ENCODE measurements around the gene EMSY. TPM values are rescaled to one million over a fixed set of nuclear protein-coding genes. Genes with fewer than 3 reads are reported as not detected.
A peak's percentile ranks its signal among the peaks of the same experiment; 100 is the strongest.

EMSY gene
- total RNA-seq, 4 donors from 2014 or later, result 35.7 to 79.6 (median 43.8) TPM

GRCh38 chr11:76436020-76436419 is 8.8 kb upstream of the EMSY start:
- Histone ChIP-seq H3K27me3 (no peaks in the 10 kb centered on the region), H3K9me3 (no peaks in the 10 kb centered on the region), H3K36me3 (no peaks in the 10 kb centered on the region), H3K4me1 (no peaks in the 10 kb centered on the region), H3K27ac (no peak overlapping the region), H3K4me3 (no peak overlapping the region)
- intact Hi-C loops (cut with DNase I; ENCODE audit: low total_unique reads) (no loop called here), in situ Hi-C loops (cut with MboI; ENCODE audit: low pct_ligation_motif_present in 1 of 4, low pct_unique_long_range_greater_than_20kb in 1 of 4, low sequenced_read_pairs in 3 of 4) (no loop called here)
- DNase-seq, result no peak
- TF ChIP-seq POLR2A (IDR thresholded peaks at IDR 0.05) (no peak), POLR2AphosphoS5 (IDR thresholded peaks at IDR 0.05) (no peak), CTCF (IDR thresholded peaks at IDR 0.05) (no peak), EP300 (IDR thresholded peaks at IDR 0.05; ENCODE audit: low read depth) (no peak)
- WGBS, 2 donors (ENCODE audit: low coverage in 1 of 2), result 74 to 75% methylated on average over 1 of the region's 1 CpG

GRCh38 chr11:76443268-76443980 is 1.4 kb upstream of the EMSY start:
- H3K36me3 ChIP-seq, result peaks cover 0 to 10% (median 0%) of the 10 kb centered on the region in 4 donors
- intact Hi-C loops (cut with DNase I; ENCODE audit: low total_unique reads), result loop anchor here (10.0 kb wide), 1 partner anchor 1059 kb away; no protein-coding TSS in a partner anchor
- no peak for DNase-seq

GRCh38 chr11:76444065-76444383 is 794 bp upstream of the EMSY start:
- Histone ChIP-seq H3K4me3 (peak overlapping the region; percentile 39 to 99 (median 94)), H3K36me3 (peaks cover 0 to 14% (median 0%) of the 10 kb centered on the region in 4 donors), H3K9me3 (no peaks in the 10 kb centered on the region), H3K27ac (peak overlapping the region; percentile 93 to 97 (median 94)), H3K27me3 (no peaks in the 10 kb centered on the region), H3K4me1 (peaks cover 6 to 26% (median 17%) of the 10 kb centered on the region in 4 donors)
- WGBS, 2 donors (ENCODE audit: low coverage in 1 of 2), result 0% methylated on average over 10 of the region's 10 CpGs
- no peak for TF ChIP-seq POLR2A (IDR thresholded peaks at IDR 0.05)
- no peak for TF ChIP-seq POLR2AphosphoS5 (IDR thresholded peaks at IDR 0.05)
- TF ChIP-seq CTCF (IDR thresholded peaks at IDR 0.05), result no peak
- no peak for TF ChIP-seq EP300 (IDR thresholded peaks at IDR 0.05; ENCODE audit: low read depth)
- intact Hi-C loops (cut with DNase I; ENCODE audit: low total_unique reads), result loop anchor here (10.0 kb wide), 1 partner anchor 1059 kb away; no protein-coding TSS in a partner anchor
- no peak for DNase-seq
- in situ Hi-C loops (cut with MboI; ENCODE audit: low pct_ligation_motif_present in 1 of 4, low pct_unique_long_range_greater_than_20kb in 1 of 4, low sequenced_read_pairs in 3 of 4), result no loop called here

More at GRCh38 chr11:76443268-76443980, 1.4 kb upstream of the EMSY start:
- peak overlapping the region; percentile 39 to 99 (median 94) for H3K4me3 ChIP-seq
- no peaks in the 10 kb centered on the region for H3K9me3 ChIP-seq
- H3K4me1 ChIP-seq, result peaks cover 6 to 26% (median 17%) of the 10 kb centered on the region in 4 donors
- 22 to 24% methylated on average over 6 to 10 of the region's 10 CpGs for WGBS, 2 donors (ENCODE audit: low coverage in 1 of 2)
- in situ Hi-C loops (cut with MboI; ENCODE audit: low pct_ligation_motif_present in 1 of 4, low pct_unique_long_range_greater_than_20kb in 1 of 4, low sequenced_read_pairs in 3 of 4), result no loop called here
- peak overlapping the region; percentile 93 to 97 (median 94) for H3K27ac ChIP-seq
- TF ChIP-seq POLR2AphosphoS5 (IDR thresholded peaks at IDR 0.05) (no peak), EP300 (IDR thresholded peaks at IDR 0.05; ENCODE audit: low read depth) (no peak), CTCF (IDR thresholded peaks at IDR 0.05) (no peak), POLR2A (IDR thresholded peaks at IDR 0.05) (no peak)
- no peaks in the 10 kb centered on the region for H3K27me3 ChIP-seq

GRCh38 chr11:76445121-76446084 is 585 bp downstream of the EMSY start:
- H3K4me1 ChIP-seq, result peaks cover 6 to 26% (median 17%) of the 10 kb centered on the region in 4 donors
- peaks cover 0 to 14% (median 0%) of the 10 kb centered on the region in 4 donors for H3K36me3 ChIP-seq
- in situ Hi-C loops (cut with MboI; ENCODE audit: low pct_ligation_motif_present in 1 of 4, low pct_unique_long_range_greater_than_20kb in 1 of 4, low sequenced_read_pairs in 3 of 4), result no loop called here
- H3K27ac ChIP-seq, result peak overlapping the region; percentile 93 to 97 (median 94)
- TF ChIP-seq POLR2AphosphoS5 (IDR thresholded peaks at IDR 0.05) (peak; percentile 66 to 78 (median 74)), CTCF (IDR thresholded peaks at IDR 0.05) (no peak), EP300 (IDR thresholded peaks at IDR 0.05; ENCODE audit: low read depth) (no peak), POLR2A (IDR thresholded peaks at IDR 0.05) (peak; percentile 45)
- DNase-seq, result peak; percentile 78
- H3K4me3 ChIP-seq, result peak overlapping the region; percentile 76 to 99 (median 94)
- intact Hi-C loops (cut with DNase I; ENCODE audit: low total_unique reads), result loop anchor here (10.0 kb wide), 1 partner anchor 1061 kb away; no protein-coding TSS in a partner anchor
- H3K9me3 ChIP-seq, result no peaks in the 10 kb centered on the region
- 0% methylated on average over 1 to 43 of the region's 56 CpGs for WGBS, 2 donors (ENCODE audit: low coverage in 1 of 2)
- H3K27me3 ChIP-seq, result no peaks in the 10 kb centered on the region
